ENCODE results near the gene ZSWIM8. TPM values are rescaled to one million over a fixed set of nuclear protein-coding genes. Genes with fewer than 3 reads are reported as not detected.
A peak's percentile ranks its signal among the peaks of the same experiment; 100 is the strongest.

ZSWIM8 gene
- polyA plus RNA-seq, 2 of the 4 experiments (the other 2 are of a cell fraction): 24.3 to 44.5 TPM

GRCh38 chr10:73818402-73818801 is 33.0 kb downstream of the ZSWIM8 start (continued):
- TF ChIP-seq SREBF2 (IDR thresholded peaks at IDR 0.05) (no peak), JUN (IDR thresholded peaks at IDR 0.05) (no peak), MAFK (IDR thresholded peaks at IDR 0.05; ENCODE audit: partially characterized antibody) (no peak)

GRCh38 chr10:73819081-73819480 is 33.7 kb downstream of the ZSWIM8 start:
- no peak overlapping the region for H3K27ac ChIP-seq
- ATAC-seq: no peak
- no peak for FAIRE-seq
- H3K9me3 ChIP-seq: no peaks in the 10 kb centered on the region
- POLR2A ChIA-PET: no interaction called here
- H3K4me1 ChIP-seq: no peaks in the 10 kb centered on the region
- no peak overlapping the region for H3K4me2 ChIP-seq
- DNase-seq (ENCODE audit: low read depth in 1 of 2, low spot score in 1 of 2): no peak
- CTCF ChIA-PET: interaction anchor here (1.1 to 2.5 kb wide), 6 partner anchors 8 to 121 kb away, joined by 3 to 12 read pairs (median 5); no protein-coding TSS in a partner anchor
- no peak overlapping the region for H3K4me3 ChIP-seq
- TF ChIP-seq NFE2L2 (conservative IDR thresholded peaks at IDR 0.05; ENCODE audit: low read length) (no peak), PBX3 (IDR thresholded peaks at IDR 0.05) (no peak), JUN (IDR thresholded peaks at IDR 0.05) (no peak), KDM5A (IDR thresholded peaks at IDR 0.05) (no peak), CHD4 (IDR thresholded peaks at IDR 0.05; ENCODE audit: borderline replicate concordance) (no peak), PHF8 (IDR thresholded peaks at IDR 0.05; ENCODE audit: borderline replicate concordance, low read depth) (no peak), HOXA7 (CRISPR knock-in tag; IDR thresholded peaks at IDR 0.05) (no peak), ZNF302 (CRISPR knock-in tag; IDR thresholded peaks at IDR 0.05) (no peak), MAZ (IDR thresholded peaks at IDR 0.05; ENCODE audit: borderline replicate concordance, low read depth, low read length) (no peak), ATOH8 (CRISPR knock-in tag; IDR thresholded peaks at IDR 0.05; ENCODE audit: low read depth) (no peak), EHF (CRISPR knock-in tag; IDR thresholded peaks at IDR 0.05) (no peak), RAD21 (conservative IDR thresholded peaks at IDR 0.05 in 1 of 2, IDR thresholded peaks at IDR 0.05 in 1 of 2) (no peak), KDM1A (IDR thresholded peaks at IDR 0.05; ENCODE audit: low read depth) (no peak), HDAC2 (IDR thresholded peaks at IDR 0.05) (no peak), POLR2AphosphoS2 (conservative IDR thresholded peaks at IDR 0.05; ENCODE audit: low read length) (no peak), HOXB5 (CRISPR knock-in tag; IDR thresholded peaks at IDR 0.05) (no peak), SREBF2 (IDR thresholded peaks at IDR 0.05) (no peak), RNF2 (IDR thresholded peaks at IDR 0.05; ENCODE audit: borderline replicate concordance, low read depth) (no peak), FOSL2 (IDR thresholded peaks at IDR 0.05) (no peak), FOSL2 (CRISPR knock-in tag; IDR thresholded peaks at IDR 0.05) (no peak), RCOR1 (IDR thresholded peaks at IDR 0.05; ENCODE audit: low read depth, low read length) (no peak)
- WGBS (ENCODE audit: missing lambda C conversion rate): 95% methylated on average over 4 of the region's 5 CpGs

DNA sequence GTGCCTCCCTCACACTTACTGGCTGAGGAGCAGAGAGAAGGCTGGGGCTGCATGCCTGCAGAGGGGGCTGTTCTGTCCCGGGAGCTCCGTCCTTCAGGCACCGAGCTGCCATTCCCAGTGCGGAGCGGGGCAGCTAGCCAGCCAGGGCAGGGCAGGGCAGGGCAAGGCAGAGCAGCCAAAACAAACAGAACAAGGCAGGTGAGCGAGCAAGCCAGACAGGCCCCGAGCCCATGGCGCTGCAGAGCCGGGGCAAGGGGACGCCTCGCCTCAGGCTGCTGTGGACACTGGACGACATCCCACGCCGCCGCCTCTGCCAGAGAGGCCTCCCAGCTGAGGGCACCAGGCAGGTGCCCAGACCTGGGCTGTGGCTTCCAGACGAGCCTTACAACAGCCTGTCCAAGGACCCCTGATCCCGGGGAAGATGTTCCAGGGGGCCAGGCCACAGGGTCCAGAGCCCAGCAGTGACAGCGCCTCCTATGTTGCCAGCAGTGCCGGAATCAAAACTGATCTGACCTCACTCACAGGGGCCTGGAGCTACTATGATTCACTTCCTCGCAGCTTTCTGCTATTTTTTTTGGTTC is 34.2 kb downstream of the ZSWIM8 start:
- Histone ChIP-seq H3K4me1 (no peaks in the 10 kb centered on the region), H3K27ac (no peak overlapping the region), H3K4me3 (no peak overlapping the region), H3K4me2 (no peak overlapping the region), H3K9me3 (no peaks in the 10 kb centered on the region)
- ATAC-seq: peak; percentile 14 to 45; a peak in 3 of 6 replicates
- FAIRE-seq: no peak
- DNase-seq (ENCODE audit: low read depth in 1 of 2, low spot score in 1 of 2): no peak
- 83% methylated on average over 18 of the region's 20 CpGs for WGBS (ENCODE audit: missing lambda C conversion rate)
- POLR2A ChIA-PET: no interaction called here
- TF ChIP-seq HMGXB4 (CRISPR knock-in tag; IDR thresholded peaks at IDR 0.05; ENCODE audit: borderline replicate concordance) (no peak), PBX3 (IDR thresholded peaks at IDR 0.05) (no peak), RCOR1 (IDR thresholded peaks at IDR 0.05; ENCODE audit: low read depth, low read length) (no peak)
- CTCF ChIA-PET: interaction anchor here (1.0 to 2.5 kb wide), 6 partner anchors 8 to 331 kb away, joined by 3 to 12 read pairs (median 5); partner anchors contain the start of gene AP3M1
